ENCODE measurements around the gene RAD51B.
"Not testable (repeated sequence)": the region's sequence is repeated elsewhere in the genome, so short reads cannot be mapped to it uniquely, and the experiment has no call there.

Gene RAD51B

DNA sequence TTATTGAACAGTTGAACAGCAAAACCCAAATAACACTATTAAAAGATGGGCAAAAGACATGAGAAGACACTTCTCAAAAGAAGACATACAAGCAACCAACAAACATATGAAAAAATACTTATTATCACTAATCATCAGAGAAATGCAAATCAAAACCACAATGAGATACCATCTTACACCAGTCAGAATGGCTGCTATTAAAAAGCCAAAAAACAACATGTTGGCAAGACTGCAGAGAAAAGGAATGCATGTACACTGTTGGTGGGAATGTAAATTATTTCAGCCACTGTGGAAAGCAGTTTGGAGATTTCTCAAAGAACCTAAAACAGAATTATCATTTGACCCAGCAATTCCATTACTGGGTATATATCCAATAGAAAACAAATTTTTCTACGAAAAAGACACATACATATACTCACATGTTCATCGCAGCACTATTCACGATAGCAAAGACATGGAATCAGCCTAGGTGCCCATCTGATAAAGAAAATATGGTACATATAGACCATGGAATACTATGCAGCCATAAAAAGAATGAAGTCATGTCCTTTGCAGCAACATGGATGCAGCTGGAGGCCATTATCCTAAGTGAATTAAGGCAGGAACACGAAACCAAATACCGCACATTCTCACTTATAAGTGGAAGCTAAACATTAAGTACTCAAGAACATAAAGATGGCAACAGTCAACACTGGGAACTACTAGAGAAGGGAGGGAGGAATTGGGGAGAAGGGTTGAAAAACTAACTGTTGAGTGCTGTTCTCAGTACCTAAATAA is 367.1 kb downstream of the RAD51B start:
- not testable (repeated sequence) for DNase-seq

DNA sequence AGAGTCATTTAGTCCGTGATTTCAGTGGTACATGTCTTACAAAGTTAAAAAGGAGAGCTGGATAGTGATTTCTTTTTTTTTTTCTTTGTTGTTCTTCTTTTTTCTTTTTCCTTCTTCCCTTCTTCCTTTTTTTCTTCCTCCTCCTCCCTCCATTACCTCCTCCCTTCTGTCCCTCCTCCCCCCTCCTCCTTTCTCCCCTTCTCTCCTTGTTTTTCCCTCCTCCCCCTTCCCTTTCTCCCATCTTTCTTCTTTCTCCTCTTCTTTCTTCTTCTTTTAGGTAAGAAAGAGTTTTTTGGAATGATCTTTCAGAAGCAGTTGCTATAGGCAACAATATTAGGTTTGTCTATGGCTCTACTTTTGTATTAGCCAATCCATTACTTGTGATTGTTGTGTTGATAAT is 368.6 kb downstream of the RAD51B start:
- DNase-seq, result no peak

DNA sequence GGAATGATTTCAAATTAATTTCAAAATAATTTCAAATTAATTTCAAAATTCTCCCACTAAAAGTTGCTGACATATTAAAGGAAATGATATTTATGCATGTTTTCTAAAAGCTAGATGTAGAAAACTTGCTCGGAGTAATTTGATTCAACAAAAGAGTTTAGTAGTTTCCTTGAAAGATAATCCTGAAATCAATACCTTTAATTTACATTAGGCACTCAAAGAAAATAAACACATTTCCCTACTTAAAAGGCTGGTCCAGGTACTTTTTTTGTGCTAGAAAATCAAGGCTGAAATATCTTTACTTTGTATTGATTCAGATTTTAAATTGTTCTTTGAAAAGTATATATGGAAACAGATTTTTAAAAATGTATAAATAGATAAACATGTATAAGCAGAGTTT is 370.5 kb downstream of the RAD51B start:
- no peak for DNase-seq

DNA sequence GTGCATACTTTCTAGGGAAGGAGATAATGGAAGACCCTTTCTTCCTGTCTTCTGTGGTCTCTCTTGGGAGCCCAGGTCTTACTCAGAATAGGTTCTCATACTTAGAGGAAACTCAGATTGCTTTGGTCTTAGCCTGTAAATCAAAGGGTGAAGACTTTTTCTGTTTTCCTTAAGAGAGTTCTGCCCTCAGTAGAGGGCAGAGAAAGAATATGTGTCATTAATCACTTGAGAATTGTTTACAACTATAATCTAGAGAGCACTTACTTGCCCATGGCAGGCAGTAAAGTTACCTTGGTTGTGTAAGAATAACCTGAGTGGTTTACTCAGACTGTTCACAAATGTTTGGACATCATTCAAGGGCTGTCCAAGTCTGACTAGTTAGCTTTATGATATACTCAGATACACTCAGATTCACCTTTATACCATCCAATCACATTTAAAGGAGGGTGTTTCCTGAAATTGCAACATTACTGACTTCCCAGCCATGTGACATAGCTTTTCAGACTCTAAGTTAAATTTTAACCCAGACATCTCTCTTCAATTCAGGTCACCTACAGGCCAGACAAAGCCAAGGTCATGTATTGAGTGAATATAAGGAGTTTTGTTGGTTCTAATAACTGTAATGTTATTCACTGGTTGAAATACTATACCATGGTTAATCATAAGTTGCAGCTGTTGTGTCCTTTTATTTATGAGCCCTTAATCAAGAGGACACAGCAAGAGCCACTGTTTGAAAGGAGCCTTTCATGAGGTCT is 372.2 kb downstream of the RAD51B start:
- DNase-seq, result no peak

DNA sequence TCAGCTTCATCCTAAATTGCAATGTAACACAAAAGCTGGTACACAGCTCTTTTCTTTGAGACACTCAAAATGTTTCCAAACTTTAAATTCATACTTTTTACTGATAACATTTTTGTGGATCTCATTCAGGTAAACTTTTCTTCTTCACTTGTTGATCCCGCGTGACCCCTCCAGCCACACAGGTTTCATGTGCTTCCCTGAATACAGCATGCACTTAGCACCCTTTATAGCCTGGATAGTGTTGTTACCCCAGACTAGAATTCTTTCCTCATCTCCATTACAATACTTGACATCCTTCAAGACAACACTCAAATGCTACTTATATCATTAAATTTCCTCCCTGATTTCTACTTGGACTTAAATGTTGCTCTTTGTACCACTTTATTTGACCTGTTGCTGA is 373.4 kb downstream of the RAD51B start:
- DNase-seq, result no peak

DNA sequence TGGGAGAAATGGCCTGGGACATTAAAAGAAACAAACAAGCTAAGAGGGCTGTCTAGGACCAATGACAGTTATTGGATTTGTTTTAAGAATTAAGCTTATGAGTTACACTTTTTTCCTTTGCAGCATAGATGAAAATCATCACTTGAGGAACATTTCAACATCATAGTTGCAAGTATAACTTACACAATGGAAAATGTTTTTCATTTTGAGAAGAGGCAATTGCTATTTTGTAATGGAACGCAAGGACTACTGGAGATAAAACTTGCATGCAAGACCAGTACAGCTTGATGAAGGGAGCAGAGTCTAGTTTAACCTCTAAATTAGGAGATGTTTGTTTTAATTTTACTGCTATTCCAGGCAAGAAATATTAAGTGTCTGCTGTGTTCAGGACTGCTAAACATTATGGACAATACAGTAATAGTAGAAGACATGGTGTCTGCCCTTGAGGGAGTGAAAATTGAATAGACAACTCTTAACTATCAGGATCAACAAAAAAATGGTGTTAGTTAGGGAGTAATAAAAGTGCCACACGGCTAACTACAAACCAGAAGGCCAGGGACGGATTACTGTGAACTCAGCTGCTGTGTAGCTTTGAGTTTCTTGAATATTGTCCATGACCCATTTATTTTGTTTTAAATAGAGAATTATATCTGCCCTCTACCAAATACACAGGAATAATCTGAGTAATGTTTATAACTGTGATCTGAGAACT is 374.5 kb downstream of the RAD51B start:
- DNase-seq, result no peak

DNA sequence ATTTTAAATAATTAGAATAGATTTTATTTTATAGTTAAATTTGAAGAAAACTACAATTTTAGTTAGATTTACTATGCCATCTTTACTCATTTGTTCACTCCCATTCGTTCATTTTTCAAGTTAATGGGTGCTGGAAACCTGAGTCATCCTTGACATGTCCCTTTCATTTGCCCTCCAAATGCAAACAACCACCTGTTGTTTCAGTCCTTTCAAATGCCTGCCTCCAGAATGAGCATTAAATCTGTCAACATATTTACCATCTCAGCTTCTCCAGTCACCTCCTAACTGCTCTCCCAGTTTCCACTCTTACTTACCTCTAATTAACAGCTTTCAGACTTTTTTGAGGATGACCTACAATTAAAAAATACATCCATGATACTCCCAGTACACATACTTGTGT is 375.5 kb downstream of the RAD51B start:
- DNase-seq, result no peak

DNA sequence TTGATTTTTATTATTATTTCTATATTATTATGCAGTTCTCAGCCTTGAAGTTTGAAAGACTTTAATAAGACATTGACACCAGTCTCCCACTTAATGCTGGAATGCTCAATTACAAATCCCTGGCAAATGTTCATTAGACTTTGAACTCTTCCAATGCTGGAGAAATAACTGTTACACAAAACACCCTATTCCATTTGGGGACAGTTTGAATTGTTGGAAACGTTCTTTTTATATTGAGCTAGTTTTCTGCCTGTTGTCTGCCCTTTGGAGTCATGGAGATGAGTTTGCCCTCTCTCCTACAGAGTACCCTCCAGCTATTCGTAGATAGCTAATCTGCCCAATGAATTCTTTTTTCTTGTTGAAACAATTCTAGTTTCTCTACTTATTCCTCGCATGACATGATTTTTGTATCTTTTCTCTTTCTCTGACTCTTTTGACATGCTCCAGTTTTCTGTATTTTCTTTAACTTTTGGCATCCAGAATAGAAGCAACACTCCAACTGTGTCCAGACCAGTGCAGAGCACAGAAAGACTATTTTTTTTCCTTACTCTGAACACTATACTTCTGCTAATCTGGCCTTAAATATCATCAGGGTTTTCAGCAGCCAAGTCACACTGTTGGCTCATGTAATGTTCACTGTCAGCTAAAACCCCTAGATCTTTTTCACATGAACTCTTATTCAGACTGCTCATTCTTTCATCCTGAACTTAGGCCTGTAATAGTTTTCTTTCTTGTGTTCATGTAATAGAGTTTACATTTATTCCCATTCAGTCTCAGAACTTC is 379.3 kb downstream of the RAD51B start:
- no peak for DNase-seq

DNA sequence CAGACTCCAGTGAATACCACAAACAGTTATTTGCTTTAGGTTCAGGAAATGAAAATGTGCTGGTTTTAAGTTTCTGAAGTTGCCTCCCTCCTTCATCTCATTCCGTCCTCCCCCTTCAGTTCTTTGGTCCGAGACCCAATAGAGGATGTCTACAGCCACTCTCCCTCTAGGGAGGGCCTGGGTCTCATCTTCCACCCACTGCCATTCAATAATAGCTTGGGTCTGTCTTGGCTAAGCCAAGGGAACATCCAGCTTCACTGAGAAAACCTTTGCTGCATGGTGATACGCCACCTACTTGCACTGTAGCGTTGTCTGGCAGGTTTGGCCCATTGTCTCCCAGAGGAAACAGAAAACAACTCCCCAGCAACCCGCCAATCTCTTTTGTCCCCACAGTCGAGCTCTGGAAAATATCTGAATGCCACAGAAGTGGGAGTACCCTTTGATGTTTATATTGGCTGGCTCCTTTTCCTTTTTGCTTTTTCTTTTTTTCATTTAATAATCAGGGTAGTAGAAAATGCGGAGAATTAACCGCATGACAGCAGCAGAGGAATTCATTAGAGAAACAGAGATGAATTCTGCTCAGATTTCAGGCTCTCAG is 380.1 kb downstream of the RAD51B start:
- no peak for DNase-seq

DNA sequence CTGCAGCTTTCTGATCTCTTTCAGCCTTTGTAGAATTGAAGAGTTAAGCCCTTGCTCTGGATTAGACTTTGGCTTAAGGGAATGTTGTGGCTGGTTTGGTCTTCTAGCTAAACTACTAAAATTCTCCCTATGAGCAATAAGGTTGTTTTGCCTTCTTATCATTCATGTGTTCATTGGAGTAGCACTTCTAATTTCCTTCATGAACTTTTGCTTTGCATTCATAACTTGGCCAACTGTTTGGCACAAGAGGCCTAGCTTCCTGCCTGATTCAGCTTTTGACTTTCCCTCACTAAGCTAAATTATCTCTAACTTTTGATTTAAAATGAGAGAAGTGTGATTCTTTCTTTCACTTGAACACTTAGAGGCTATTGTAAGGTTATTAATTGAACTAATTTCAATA is 384.3 kb downstream of the RAD51B start:
- DNase-seq, result no peak

DNA sequence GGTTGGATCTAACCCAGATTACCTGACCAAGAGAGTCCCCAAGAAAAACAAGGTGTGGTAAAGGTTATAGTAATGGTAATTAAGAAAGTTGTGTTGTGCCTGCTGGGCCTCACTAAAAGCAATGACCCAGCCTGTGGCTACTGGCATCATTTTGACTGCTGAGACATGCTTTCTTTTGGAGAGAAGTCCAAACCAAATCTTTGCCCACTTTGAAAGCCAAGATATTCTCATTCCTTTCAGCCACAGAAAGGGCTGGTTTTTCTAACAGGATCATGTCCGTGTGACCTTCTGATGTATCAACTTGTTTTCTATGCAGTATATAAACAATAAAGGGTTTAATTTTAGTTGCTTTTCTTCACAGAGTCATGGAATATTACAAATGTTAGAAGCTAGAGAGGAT is 388.6 kb downstream of the RAD51B start:
- DNase-seq, result no peak

DNA sequence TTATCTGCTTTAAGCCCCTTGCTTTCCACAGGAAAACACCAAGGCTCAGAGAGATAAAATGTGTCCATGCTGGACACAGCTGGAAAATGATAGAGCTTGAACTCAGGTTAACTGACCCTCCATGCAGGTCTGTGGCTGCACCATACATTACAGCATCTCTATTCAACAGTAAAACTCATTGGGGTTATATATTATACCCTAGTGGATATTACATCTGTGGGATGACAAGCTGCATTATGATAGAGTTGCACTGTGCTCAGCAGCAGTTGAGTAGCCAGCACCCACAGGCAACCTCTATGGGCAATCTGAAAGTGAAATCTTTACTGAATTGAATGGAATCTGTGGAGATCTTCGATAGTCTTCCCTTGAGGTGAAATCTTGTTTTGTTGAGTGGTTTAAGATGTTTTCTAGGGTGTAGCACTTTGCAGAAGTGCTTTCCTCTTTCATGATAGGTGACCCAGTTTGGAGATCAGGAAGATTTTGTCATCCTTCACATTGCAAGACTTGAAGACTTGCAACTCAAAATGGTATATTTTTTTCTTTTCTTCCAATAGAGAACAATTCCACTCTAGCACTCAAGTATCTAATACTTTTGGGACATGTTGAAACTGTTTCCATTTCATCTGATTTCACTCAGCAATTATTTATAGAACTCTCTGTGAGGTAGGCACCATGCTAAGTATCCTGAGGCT is 389.2 kb downstream of the RAD51B start:
- no peak for DNase-seq

DNA sequence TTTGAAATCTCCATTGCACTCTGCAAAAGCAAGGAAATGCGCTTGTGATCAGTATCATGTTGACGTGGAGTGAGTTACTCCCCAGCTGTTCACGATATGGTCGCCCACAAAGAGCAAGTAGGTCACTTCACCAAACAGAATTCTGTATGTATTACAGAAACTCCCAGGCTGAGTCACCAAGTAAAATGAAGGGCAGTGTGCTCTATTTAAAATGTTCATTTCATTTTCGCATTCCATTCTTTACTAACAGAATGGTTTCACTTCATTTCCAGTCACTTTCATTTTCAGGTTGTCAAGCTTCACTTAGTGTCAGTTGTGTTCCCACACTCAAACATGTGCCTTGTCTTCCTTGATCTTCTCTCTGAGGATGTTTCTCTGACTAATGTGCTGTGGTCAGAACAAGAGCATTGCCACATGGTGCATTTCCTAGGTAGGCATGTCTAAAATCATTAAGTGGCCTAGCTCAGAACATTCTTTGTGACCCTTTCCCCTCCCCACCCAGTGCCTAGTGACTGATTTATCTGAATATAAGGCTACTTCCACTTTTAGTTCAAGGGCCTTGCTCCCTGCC is 391.2 kb downstream of the RAD51B start:
- DNase-seq, result no peak

DNA sequence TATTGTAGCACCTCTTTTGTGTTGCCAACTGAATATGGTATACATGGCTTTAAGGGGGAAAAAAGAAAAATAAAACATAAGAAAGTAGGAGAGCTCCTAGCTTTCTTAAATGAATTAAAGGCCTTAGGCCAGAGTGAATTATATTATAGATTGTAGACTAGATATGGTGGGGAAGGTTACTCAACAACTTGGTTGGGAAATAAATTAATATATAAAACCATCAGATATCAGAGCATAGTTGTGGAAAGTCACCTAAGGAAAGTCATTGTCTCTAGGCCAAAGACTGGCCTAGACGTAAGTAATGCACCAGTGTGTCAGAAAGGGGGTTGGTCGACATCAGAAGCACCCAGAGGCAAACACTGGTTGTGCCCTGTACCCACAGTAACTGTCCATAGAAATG is 391.8 kb downstream of the RAD51B start:
- DNase-seq, result no peak

DNA sequence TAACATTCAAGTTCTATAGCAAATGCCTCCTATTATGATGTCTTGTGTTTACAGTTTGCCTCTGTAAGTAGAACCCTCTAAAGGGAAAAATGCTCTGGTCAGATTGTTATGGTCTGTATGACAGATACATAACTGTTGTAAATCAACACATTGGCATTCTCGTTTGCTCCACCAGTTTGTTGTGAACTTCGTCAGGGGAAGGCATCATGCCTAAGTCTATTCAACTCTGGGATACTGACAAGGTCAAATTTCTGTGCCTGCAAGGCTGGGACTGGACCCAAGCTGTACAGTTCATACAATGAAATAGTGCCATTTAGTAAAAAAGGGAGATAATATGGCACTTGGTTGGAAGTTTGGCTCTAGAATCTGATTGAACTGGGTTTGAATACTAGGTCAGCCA is 392.3 kb downstream of the RAD51B start:
- DNase-seq, result no peak

DNA sequence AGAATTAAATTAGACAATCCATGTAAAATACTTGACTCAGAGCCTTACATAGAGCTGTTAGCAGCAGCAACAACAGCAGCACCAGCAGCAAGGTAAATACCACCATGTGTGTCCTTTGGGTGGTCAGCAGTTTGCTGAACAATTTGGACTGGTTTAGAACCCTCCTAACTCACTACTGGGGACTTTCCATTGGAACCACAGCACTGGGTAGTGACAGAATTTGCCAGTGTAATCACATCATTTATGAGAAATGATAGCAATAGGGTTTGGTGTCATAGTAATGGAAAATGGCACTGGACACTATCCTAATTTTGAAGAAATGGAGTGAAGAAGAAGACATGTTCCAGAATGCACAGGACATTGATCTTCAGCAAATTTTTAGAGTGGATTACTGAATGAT is 392.8 kb downstream of the RAD51B start:
- DNase-seq, result no peak

DNA sequence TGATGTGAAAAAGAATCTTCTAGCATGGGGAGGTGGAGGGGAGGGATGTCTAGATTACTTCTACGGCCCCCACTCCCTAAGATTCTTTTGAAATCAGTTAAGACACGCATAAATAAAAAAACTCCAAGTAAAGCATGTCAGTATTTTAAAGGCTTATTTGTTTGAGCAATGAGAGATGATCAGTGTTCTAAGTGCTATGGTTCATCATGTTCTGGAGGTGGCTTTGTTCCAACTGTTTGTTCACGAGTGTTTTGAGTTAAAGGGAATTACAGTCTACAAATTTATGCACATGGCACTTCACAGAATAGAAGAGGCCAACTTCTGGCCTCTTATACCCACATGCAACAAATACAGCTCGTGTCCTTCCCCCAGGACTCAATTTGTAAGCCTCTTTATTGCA is 394.9 kb downstream of the RAD51B start:
- DNase-seq, result no peak

DNA sequence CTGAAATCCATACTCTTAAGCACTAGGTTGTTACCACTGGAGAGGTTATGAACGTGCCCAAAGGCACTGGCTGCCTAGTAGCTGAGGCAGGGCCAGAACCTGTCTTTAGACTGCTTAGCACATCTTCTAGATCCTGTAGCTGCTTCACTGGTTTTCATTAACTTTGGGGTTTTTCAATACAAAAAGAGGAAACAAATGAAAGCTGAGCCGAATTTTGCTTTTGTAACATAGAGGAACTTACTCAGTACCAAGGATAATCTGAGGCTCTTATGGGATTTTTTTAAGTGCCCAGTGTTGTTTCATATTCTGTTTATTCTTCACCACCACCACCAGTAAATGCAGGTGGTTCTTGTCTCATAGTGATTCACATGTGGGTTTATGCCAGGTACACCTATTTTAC is 396.1 kb downstream of the RAD51B start:
- no peak for DNase-seq

DNA sequence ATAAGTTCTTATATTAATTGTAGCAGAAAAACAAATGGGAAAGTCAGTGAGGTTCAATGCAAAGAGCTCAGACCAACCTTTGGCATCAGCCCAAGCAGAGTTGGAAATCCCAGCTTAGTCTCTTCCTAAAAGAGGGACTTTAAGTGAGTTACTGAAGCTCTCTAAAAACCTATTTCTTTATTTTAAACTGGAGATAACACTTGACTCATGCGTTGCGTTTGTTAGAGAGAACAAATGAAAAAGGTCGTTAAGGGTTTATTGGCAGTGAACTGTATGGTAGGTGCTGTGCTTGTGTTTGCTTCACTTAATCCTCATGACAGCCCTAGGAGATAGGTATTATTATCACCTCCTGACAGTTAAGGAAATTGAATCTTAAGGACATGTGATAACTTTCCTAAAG is 396.5 kb downstream of the RAD51B start:
- DNase-seq, result no peak

DNA sequence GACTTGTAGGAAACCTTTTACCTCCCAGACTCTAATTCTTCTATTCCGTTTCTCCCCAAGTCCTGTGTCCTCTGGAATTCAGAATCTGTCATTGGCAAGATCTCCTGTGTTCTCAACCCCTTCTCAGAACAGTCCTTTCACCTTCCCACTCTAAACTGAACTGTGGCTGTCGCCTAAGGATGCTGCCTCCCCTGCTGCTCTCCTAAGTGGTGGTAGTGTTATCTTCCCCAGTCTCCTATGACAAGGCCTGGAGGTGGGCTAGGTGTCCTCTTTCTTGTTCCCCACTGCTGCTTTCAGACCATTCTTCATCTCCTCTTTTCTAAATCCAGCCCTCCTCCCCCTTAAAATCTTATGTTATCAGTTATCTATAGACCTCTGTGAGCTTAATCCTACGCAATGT is 397.4 kb downstream of the RAD51B start:
- no peak for DNase-seq

DNA sequence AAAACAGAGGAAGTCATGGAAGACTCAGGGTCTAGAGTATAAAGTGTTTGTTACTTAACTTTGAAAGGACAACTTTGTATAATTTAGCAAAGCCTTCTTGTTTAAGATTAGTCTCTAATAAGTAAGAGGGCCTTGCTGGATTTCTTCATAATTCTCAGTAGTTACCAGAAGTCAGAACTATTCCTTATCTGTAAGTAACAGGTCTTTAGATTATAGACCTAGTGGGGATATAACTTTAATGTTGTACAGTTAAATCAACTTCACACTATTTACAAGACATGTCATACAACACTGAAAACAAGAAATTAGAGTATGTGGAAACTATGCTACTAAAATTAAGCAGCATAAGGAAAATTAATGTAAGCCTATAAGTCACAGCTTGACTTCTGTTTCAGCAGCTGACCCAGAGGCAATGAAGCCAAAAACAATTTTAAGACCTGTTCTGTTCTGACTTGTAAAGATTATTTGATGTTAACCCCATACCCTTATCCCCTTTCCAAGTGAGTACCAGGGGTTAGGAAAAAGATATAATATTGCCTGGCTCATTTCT is 398.3 kb downstream of the RAD51B start:
- DNase-seq, result no peak

Data from midbrain (tissue), 1 donor.